ENCODE measurements around the gene IDH1.
"Not testable (repeated sequence)": the region's sequence is repeated elsewhere in the genome, so short reads cannot be mapped to it uniquely, and the experiment has no call there.

The IDH1 gene

GRCh38 chr2:208254871-208255556 is at the start of gene IDH1:
Gene IDH1 (minus strand): TSS chr2:208255071. CDS start chr2:208251551, 3,520 bp downstream.
- DNase-seq (ENCODE audit: low read depth): peak; percentile 73

DNA sequence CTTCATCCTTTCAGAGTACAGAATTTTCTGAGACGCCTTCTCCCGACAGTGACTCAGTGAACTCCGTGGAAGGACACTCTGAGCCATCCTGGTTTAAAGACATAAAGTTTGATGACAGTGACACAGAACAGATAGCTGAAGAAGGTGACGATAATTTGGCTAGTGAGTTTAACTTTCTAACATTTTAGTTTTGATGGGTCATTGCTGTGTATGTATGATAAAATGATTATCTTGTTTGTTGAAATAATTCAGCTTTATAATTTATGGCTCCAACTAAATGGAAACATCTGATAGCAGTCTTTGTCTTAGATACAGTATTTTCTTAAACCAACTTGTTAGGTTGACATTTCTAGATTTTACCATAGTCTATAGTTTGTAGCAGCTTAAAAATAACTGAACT is 49.3 kb upstream of the IDH1 start:
- H3K4me3 ChIP-seq (ENCODE audit: low read depth, low read length): no peak overlapping the region
- DNase-seq (ENCODE audit: low read depth): no peak

More at GRCh38 chr2:208254871-208255556, at the start of gene IDH1:
- peak within 1 kb of the TSS; percentile 71 for H3K4me3 ChIP-seq (ENCODE audit: low read depth, low read length)

GRCh38 chr2:208300847-208301618 is 46.2 kb upstream of the IDH1 start:
- no peak overlapping the region for H3K4me3 ChIP-seq (ENCODE audit: low read depth, low read length)
- no peak for DNase-seq (ENCODE audit: low read depth)

DNA sequence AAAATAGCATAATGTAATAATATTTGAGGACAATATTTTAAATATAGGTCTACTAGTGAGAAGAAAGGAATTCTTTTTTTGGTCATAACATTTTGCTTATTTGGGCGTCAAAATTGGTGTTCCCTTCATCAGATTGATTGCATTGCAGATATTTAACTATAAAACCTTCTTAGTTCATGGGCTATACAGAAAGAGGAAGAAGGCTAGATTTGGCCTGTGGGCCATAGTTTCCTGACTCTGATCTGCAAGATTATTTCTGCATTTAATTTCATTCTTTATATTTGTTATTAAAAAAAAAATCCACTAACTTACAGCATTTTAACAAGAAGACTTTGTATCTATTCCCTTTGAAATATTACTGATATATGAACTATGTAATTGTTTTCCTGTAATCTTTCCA is 43.1 kb upstream of the IDH1 start:
- DNase-seq (ENCODE audit: low read depth): no peak

DNA sequence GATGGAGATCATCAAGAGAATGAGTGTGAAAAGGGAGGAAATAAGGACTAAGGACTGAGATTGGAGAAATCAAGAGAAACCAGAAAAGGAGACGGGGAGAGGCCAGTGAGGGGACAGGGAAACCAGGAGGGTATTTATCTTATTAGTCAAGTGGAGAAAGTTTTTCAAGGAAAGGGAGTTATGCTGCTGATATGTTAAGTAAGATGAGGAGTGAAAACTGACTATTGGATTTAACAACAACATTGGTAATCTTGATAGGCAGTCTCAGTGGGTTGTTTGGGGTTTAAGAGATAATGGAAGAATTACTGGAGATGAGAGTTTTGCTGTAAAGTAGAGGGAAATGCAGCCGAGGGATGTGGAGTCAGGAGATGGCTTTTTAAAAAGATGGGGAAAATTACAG is 41.7 kb upstream of the IDH1 start:
- H3K4me3 ChIP-seq (ENCODE audit: low read depth, low read length): no peak overlapping the region
- no peak for DNase-seq (ENCODE audit: low read depth)

More for the DNA sequence above, 43.1 kb upstream of the IDH1 start:
- H3K4me3 ChIP-seq (ENCODE audit: low read depth, low read length): no peak overlapping the region

DNA sequence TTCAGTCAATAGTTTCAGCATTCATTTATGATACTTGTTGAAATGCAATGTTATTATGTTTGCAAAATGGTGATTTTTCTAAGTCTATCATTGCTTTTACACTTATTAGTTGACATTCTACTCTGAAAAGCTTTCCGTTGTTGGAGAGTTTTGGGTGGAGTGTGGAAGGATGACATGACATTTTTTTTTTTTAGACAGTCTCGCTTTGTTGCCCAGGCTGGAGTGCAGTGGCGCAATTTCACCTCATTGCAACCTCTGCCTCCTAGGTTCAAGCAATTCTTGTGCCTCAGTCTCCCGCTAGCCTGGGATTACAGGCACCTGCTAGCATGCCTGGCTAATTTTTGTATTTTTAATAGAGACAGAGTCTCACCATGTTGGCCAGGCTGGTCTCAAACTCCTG is 41.0 kb upstream of the IDH1 start:
- H3K4me3 ChIP-seq (ENCODE audit: low read depth, low read length): no peak overlapping the region
- no peak for DNase-seq (ENCODE audit: low read depth)

DNA sequence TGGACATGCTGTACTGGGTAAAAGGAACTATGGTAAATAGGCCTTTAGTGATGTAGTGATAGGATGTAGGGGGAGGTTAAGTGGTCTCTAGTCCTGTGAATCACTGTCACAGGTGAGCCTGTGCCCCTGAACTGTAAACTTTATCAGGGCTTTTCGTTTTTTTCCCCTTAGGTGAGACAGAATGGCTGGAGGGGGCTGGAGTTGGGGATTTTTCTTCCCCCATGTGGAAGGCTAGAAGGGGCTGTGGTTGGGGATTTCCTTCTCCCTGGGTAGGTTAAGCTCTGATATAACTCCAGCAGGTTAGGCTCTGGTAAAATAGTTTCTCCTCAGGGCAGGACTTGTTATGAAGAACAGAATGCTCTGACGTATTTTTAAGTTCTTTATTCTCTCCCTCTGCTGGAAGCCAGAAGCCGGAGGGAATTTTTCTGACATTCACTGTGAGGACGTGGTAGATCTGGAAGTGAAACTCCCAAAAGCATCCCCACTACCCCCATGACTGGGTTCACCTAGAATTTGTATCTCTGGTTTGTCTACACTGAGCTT is 39.7 kb upstream of the IDH1 start:
- H3K4me3 ChIP-seq (ENCODE audit: low read depth, low read length): no peak overlapping the region
- DNase-seq (ENCODE audit: low read depth): no peak

- DNase-seq (ENCODE audit: low read depth): no peak
- no peak overlapping the region for H3K4me3 ChIP-seq (ENCODE audit: low read depth, low read length)
These were observed 31.0 kb upstream of the IDH1 start for GRCh38 chr2:208285853-208286252.

- DNase-seq (ENCODE audit: low read depth): peak; percentile 44
- no peak overlapping the region for H3K4me3 ChIP-seq (ENCODE audit: low read depth, low read length)
These were observed 26.1 kb upstream of the IDH1 start for GRCh38 chr2:208280933-208281332.

DNA sequence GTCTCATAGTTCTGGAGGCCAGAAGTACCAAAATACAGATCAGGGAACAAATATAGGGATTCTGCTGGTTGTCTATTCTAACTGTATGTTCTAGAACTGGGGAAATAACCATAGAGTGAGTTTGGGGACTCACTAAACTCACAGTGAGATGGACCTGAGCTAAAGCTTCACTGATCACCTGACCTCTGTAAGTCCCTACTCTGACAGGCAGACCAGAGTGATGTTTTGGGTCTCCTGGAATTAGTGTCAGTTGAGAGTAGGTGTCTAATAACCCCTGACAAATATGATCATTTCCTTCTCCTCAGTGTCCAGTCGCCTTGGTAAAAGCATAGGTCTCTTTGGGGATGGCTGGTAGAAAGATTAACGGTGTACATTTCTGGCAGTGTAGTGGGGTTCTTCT is 25.4 kb upstream of the IDH1 start:
- no peak for DNase-seq (ENCODE audit: low read depth)

GRCh38 chr2:208279236-208279635 is 24.4 kb upstream of the IDH1 start:
- H3K4me3 ChIP-seq (ENCODE audit: low read depth, low read length): no peak overlapping the region
- DNase-seq (ENCODE audit: low read depth): no peak

More for the DNA sequence above, 25.4 kb upstream of the IDH1 start:
- no peak overlapping the region for H3K4me3 ChIP-seq (ENCODE audit: low read depth, low read length)

DNA sequence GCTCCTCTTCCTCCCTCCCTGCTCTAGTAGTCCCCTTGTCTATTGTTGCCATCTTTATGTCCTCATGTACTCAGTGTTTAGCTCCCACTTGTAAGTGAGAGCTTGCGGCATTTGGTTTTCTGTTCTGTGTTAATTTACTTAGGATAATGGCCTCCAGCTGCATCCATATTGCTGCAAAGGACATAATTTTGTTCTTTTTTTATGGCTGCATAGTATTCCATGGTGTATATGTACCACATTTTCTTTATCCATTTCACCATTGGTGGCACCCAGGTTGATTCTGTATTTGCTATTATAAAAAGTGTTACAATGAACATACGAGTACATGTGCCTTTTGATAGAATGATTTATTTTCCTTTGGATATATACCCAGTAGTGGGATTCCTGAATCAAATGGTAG is 23.7 kb upstream of the IDH1 start:
- H3K4me3 ChIP-seq (ENCODE audit: low read depth, low read length): no peak overlapping the region
- no peak for DNase-seq (ENCODE audit: low read depth)

DNA sequence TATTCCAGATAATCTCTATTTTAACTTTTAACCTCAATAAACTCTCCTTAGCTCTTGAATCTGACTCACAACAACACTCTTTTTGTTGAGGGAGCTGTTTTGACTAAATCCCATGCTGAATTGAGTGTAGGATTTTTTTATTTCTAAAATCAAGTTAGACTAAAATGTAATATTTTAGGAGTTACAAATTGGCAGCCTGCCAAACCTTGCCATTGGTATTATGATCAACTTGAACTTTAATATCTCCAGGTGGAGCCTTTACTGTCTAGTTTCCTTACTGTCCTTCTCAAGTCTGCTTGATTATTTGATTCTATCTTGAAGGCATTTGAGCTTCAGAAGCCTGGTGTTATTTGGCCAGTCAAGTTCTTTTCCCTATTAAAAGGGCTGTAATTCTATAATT is 19.9 kb upstream of the IDH1 start:
- no peak for DNase-seq (ENCODE audit: low read depth)
- no peak overlapping the region for H3K4me3 ChIP-seq (ENCODE audit: low read depth, low read length)

DNA sequence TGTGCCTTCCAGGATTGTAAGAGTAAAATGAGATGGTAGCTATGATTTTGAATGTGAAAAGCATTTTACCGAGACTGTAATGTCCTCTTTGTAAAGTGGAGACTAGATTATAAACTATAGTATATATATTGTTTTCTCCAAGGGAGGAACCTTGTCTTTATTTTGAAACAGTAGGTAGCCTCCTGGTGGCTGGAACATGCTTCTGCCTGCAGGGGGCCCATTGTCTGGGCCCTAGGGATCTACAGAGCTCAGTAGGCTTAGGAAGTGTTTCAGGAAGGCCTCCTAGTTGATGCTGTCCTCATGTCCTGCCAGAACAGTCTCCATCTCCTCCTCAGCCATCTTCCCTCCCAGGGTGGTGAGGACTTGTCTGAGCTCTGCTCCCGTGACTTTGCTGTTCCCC is 14.2 kb upstream of the IDH1 start:
- no peak overlapping the region for H3K4me3 ChIP-seq (ENCODE audit: low read depth, low read length)
- no peak for DNase-seq (ENCODE audit: low read depth)

GRCh38 chr2:208268156-208268952 is 13.5 kb upstream of the IDH1 start:
- H3K4me3 ChIP-seq (ENCODE audit: low read depth, low read length): no peak overlapping the region

DNA sequence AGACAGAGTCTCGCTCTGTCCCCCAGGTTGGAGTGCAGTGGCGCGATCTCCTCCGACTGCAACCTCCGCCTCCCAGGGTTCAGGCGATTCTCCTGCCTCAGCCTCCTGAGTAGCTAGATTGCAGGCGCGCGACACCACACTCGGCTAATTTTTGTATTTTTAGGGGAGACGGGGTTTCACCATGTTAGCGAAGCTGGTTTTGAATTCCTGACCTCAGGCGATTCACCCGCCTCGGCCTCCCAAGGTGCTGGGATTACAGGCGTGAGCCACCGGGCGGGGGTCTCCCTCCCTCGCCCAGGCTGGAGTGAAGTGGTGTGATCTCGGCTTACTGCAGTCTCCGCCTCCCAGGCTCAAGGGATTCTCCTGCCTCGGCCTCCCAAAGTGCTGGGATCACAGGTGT is 12.7 kb upstream of the IDH1 start:
- not testable (repeated sequence) for DNase-seq (ENCODE audit: low read depth)
- peak overlapping the region; percentile 93 for H3K4me3 ChIP-seq (ENCODE audit: low read depth, low read length)

More at GRCh38 chr2:208268156-208268952, 13.5 kb upstream of the IDH1 start:
- DNase-seq (ENCODE audit: low read depth): no peak

GRCh38 chr2:208266936-208267335 is 12.1 kb upstream of the IDH1 start:
- H3K4me3 ChIP-seq (ENCODE audit: low read depth, low read length): peak overlapping the region; percentile 93
- no peak for DNase-seq (ENCODE audit: low read depth)

- H3K4me3 ChIP-seq (ENCODE audit: low read depth, low read length): peak overlapping the region; percentile 93
- no peak for DNase-seq (ENCODE audit: low read depth)
These were observed 11.7 kb upstream of the IDH1 start for GRCh38 chr2:208266553-208266893.

DNA sequence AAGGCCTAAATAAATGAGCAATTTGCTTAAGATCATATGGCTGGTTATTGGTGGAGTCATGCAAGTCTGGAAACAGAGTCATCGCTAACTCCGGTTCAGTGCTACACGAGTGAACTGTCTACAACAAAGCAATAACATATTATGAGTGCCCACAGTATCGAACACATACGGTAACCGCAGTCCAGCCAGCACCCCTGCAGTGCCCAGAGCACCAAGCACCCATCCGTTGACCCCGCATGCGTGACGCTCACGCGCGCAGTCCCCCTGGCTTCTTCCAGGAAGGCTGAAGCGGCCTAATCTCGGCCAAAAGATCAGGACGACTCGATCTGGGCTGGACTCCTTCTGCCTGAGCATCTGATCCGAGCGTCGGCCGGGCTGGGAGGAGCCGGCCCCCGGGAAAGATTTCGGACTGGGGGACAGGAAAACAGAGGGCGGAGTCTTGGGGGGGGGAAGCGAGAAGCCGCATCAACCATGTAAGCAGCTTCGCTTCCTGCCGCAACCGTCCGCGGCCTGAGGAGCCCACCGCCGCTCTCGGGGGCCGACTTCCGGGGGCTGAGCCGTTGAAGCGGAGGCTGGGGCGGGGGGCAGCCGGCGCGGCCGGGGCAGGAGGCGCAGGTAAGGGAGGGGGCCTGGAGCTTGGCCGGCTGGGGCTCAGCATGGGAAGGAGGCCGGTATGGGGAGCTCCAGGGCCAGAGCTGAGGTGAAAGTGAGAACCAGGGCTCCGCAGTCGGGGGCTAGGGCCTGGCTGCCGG is 11.1 kb upstream of the IDH1 start, which contains the start of gene PIKFYVE:
TSS of gene PIKFYVE (plus strand) at position 455 of the 752 bp plus-strand sequence. CDS start 5,265 bp downstream, outside the sequence.
- peak; percentile 94 for DNase-seq (ENCODE audit: low read depth)
- peak within 1 kb of the TSS; percentile 93 for H3K4me3 ChIP-seq (ENCODE audit: low read depth, low read length)
